Measurements from ENCODE around the gene XPO5. TPM values are rescaled to one million over a fixed set of nuclear protein-coding genes. Genes with fewer than 3 reads are reported as not detected.

XPO5 gene
- total RNA-seq, 4 donors from 2014 or later, result 11.3 to 25.1 (median 17.6) TPM

GRCh38 chr6:43506667-43507471 is 69.0 kb downstream of the XPO5 start:
- H3K27me3 ChIP-seq, result peaks cover 16% of the 10 kb centered on the region
- H3K27ac ChIP-seq, result no peak overlapping the region
- H3K36me3 ChIP-seq, result peaks cover 0 to 7% (median 0%) of the 10 kb centered on the region in 4 donors
- no peak overlapping the region for H3K4me3 ChIP-seq
- peak; percentile 94 to 98 (median 98) for TF ChIP-seq CTCF (IDR thresholded peaks at IDR 0.05)
- TF ChIP-seq POLR2AphosphoS5 (IDR thresholded peaks at IDR 0.05), result peak in 1 of 3 donors; percentile 12
- no peak for TF ChIP-seq EP300 (IDR thresholded peaks at IDR 0.05; ENCODE audit: low read depth)
- in situ Hi-C loops (cut with MboI; ENCODE audit: low pct_ligation_motif_present in 1 of 4, low pct_unique_long_range_greater_than_20kb in 1 of 4, low sequenced_read_pairs in 3 of 4) (no loop called here), intact Hi-C loops (cut with DNase I; ENCODE audit: low total_unique reads) (loop anchor here (5.0 to 10.0 kb wide), 3 partner anchors 55 to 245 kb away; partner anchors contain the start of gene ZNF318)
- peak; percentile 83 for DNase-seq
- peaks cover 5 to 28% (median 26%) of the 10 kb centered on the region in 4 donors for H3K4me1 ChIP-seq
- WGBS, 2 donors (ENCODE audit: low coverage in 1 of 2), result 22 to 100% methylated on average over 1 to 14 of the region's 14 CpGs
- H3K9me3 ChIP-seq, result no peaks in the 10 kb centered on the region

DNA sequence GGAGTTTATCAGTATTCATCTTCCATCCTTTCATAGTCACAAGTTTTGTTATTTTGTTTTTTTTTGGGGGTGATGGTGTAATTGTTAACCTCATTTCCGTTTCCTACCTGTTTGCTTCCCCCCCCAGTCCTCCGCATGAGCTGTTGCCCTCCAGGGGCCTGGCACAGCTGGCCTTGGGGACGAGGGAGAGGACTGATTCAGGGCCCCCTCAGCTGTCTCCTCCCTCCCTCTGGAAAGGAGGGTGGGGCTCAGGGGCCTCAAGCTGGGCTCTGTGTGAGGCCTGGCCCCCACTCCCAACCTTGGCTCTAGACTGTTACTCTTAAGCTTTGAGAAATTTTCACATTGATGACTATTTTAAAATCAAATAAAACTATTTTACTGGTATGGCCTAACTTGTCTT is 69.7 kb downstream of the XPO5 start:
- in situ Hi-C loops (cut with MboI; ENCODE audit: low pct_ligation_motif_present in 1 of 4, low pct_unique_long_range_greater_than_20kb in 1 of 4, low sequenced_read_pairs in 3 of 4), result no loop called here
- Histone ChIP-seq H3K9me3 (no peaks in the 10 kb centered on the region), H3K4me3 (no peak overlapping the region), H3K4me1 (peaks cover 5 to 27% (median 23%) of the 10 kb centered on the region in 4 donors), H3K36me3 (peaks cover 0 to 7% (median under 1%) of the 10 kb centered on the region in 4 donors), H3K27me3 (peaks cover 16% of the 10 kb centered on the region), H3K27ac (no peak overlapping the region)
- TF ChIP-seq POLR2AphosphoS5 (IDR thresholded peaks at IDR 0.05), result no peak
- TF ChIP-seq CTCF (IDR thresholded peaks at IDR 0.05), result no peak
- no peak for TF ChIP-seq POLR2A (IDR thresholded peaks at IDR 0.05)
- TF ChIP-seq EP300 (IDR thresholded peaks at IDR 0.05; ENCODE audit: low read depth), result no peak
- WGBS, 2 donors (ENCODE audit: low coverage in 1 of 2), result 70 to 86% methylated on average over 3 of the region's 3 CpGs
- DNase-seq, result no peak
- intact Hi-C loops (cut with DNase I; ENCODE audit: low total_unique reads), result loop anchor here (5.0 to 10.0 kb wide), 3 partner anchors 54 to 244 kb away; partner anchors contain the start of gene ZNF318

- Histone ChIP-seq H3K27ac (no peak overlapping the region), H3K4me1 (peaks cover 5 to 22% (median 18%) of the 10 kb centered on the region in 4 donors), H3K36me3 (peaks cover 0 to 7% (median 3%) of the 10 kb centered on the region in 4 donors), H3K9me3 (no peaks in the 10 kb centered on the region), H3K27me3 (peaks cover 16% of the 10 kb centered on the region), H3K4me3 (no peak overlapping the region)
- DNase-seq, result no peak
- WGBS, 2 donors (ENCODE audit: low coverage in 1 of 2), result 80% methylated on average over 1 to 5 of the region's 6 CpGs
- TF ChIP-seq EP300 (IDR thresholded peaks at IDR 0.05; ENCODE audit: low read depth), result no peak
- no peak for TF ChIP-seq POLR2AphosphoS5 (IDR thresholded peaks at IDR 0.05)
- no peak for TF ChIP-seq CTCF (IDR thresholded peaks at IDR 0.05)
- TF ChIP-seq POLR2A (IDR thresholded peaks at IDR 0.05), result no peak
- intact Hi-C loops (cut with DNase I; ENCODE audit: low total_unique reads) (loop anchor here (5.0 to 10.0 kb wide), 3 partner anchors 53 to 243 kb away; partner anchors contain the start of gene ZNF318), in situ Hi-C loops (cut with MboI; ENCODE audit: low pct_ligation_motif_present in 1 of 4, low pct_unique_long_range_greater_than_20kb in 1 of 4, low sequenced_read_pairs in 3 of 4) (no loop called here)
Measured at GRCh38 chr6:43505718-43506117, 70.1 kb downstream of the XPO5 start.

Measured in transverse colon (tissue), 4 donors.